H1 (cell line): ENCODE results near the gene TTC28. TPM values are rescaled to one million over a fixed set of nuclear protein-coding genes. Genes with fewer than 3 reads are reported as not detected.

Experiments
- BCL11A ChIP-seq, 2 experiments: IDR thresholded peaks; one replicate each; pipeline ENCODE4 v1.6.1; 2011; ENCODE audit warnings: low read depth in 2 of 2, low read length in 2 of 2, mild to moderate bottlenecking in 2 of 2
- CBX8 ChIP-seq: fragments of 300-800, 300-1000 bp; sonication (generic); IDR thresholded peaks from 2 replicates; pipeline ENCODE4 v1.7.1; 2016; ENCODE audit warnings: low read depth, low read length, borderline replicate concordance
- CHD7 ChIP-seq: fragments of 300-600 bp; sonication (generic); IDR thresholded peaks from 2 replicates; pipeline ENCODE4 v1.7.1; 2012; ENCODE audit warnings: low read length, moderate library complexity, mild to moderate bottlenecking, inconsistent platforms; ENCODE audit not compliant: insufficient replicate concordance
- CTBP2 ChIP-seq: IDR thresholded peaks from 2 replicates; pipeline ENCODE4 v1.7.0; 2011; ENCODE audit warnings: borderline replicate concordance, mild to moderate bottlenecking, moderate library complexity, mixed read lengths, low read length; ENCODE audit not compliant: insufficient read depth, insufficient read length
- EGR1 ChIP-seq: IDR thresholded peaks from 2 replicates; pipeline ENCODE4 v1.6.1; 2011; ENCODE audit warnings: low read depth, low read length, borderline replicate concordance
- MAX ChIP-seq: IDR thresholded peaks from 2 replicates; pipeline ENCODE4 v1.6.1; 2012; ENCODE audit warnings: inconsistent platforms
- POU5F1 ChIP-seq: IDR thresholded peaks from 2 replicates; pipeline ENCODE4 v1.6.1; 2011; ENCODE audit warnings: low read depth, mild to moderate bottlenecking, low read length, moderate library complexity
- SIX5 ChIP-seq: IDR thresholded peaks from 2 replicates; pipeline ENCODE4 v1.6.1; 2011; ENCODE audit warnings: mild to moderate bottlenecking, low read depth, low read length
- polyA plus RNA-seq, 7 experiments: library from polyadenylated mRNA; depleted of rRNA in 3 of 7; stranded (reverse) in 5 of 7; unstranded in 2 of 7; fragments of >200 nt in 5 of 7; fragments of 200-250 nt in 2 of 7; gene quantifications; 1 replicate in 5 of 7; 2 replicates in 1 of 7; 4 replicates in 1 of 7; pipeline versions ENCODE4 v1.2.1 to v1.2.3, GENCODE V29; 2011 to 2013; ENCODE audit warnings: missing spikeins in 2 of 7, mixed read lengths in 2 of 7
- total RNA-seq: library from RNA; stranded (reverse); fragmentation: NEBNext Ultra II Directional; extraction: Animal tissue kit (Norgen Biotek cat#: 25700); gene quantifications from 2 replicates; pipeline ENCODE4 v1.2.1, GENCODE V29; 2021

TTC28 gene
- total and polyA plus RNA-seq, 2 of the 8 experiments (the other 6 are each of a cell fraction or from before 2014, with no cell fraction given): 2.6 to 12.6 TPM

GRCh38 chr22:27961680-27962079 lies 718.0 kb downstream of the TTC28 start (continued):
- TF ChIP-seq CHD7 (no peak), POU5F1 (no peak), CBX8 (no peak), CTBP2 (no peak), MAX (no peak), BCL11A (IDR thresholded peaks at IDR 0.05; ENCODE audit: low read depth in 2 of 2, low read length in 2 of 2) (no peak), SIX5 (no peak), EGR1 (no peak)
